GM21515 (cell line): ENCODE data around the gene SHBG.
A peak's percentile ranks its signal among the peaks of the same experiment; 100 is the strongest.
"Not testable (repeated sequence)": the region's sequence is repeated elsewhere in the genome, so short reads cannot be mapped to it uniquely, and the experiment has no call there.

Experiments used
- ATAC-seq: cut with Tn5 transposase; IDR thresholded peaks from one replicate; pipeline ENCODE4 v1.9.1; 2021; ENCODE audit not compliant: unreplicated experiment

The SHBG gene

GRCh38 chr17:7629939-7630571 lies at the start of gene SHBG:
SHBG (plus strand) TSS chr17:7630135; CDS start chr17:7630173, 38 bp downstream.
- ATAC-seq, result no peak

- no peak for ATAC-seq
Measured at GRCh38 chr17:7580604-7581575, 49.0 kb upstream of the SHBG start.

GRCh38 chr17:7582396-7583252 lies 47.3 kb upstream of the SHBG start:
- ATAC-seq, result no peak

GRCh38 chr17:7583253-7584109 lies 46.5 kb upstream of the SHBG start, which contains the start of gene MPDU1:
MPDU1 (plus strand) TSS chr17:7583852; CDS start chr17:7583863, 11 bp downstream.
- ATAC-seq, result peak; percentile 50

- no peak for ATAC-seq
Measured at GRCh38 chr17:7586673-7587419, 43.1 kb upstream of the SHBG start.

GRCh38 chr17:7587420-7588151 lies 42.3 kb upstream of the SHBG start:
- no peak for ATAC-seq

- no peak for ATAC-seq
Measured at GRCh38 chr17:7588553-7589203, 41.3 kb upstream of the SHBG start.

GRCh38 chr17:7589204-7589868 lies 40.6 kb upstream of the SHBG start:
- no peak for ATAC-seq

GRCh38 chr17:7589891-7590691 lies 39.8 kb upstream of the SHBG start, which contains the start of gene SOX15:
SOX15 (minus strand) TSS chr17:7590094; CDS start chr17:7589676, 418 bp downstream.
- no peak for ATAC-seq

GRCh38 chr17:7590743-7591142 lies 39.2 kb upstream of the SHBG start:
- ATAC-seq, result no peak

GRCh38 chr17:7591596-7591995 lies 38.3 kb upstream of the SHBG start:
- ATAC-seq, result no peak

- ATAC-seq, result no peak
Measured at GRCh38 chr17:7592422-7593021, 37.4 kb upstream of the SHBG start.

GRCh38 chr17:7593296-7593695 lies 36.6 kb upstream of the SHBG start:
- no peak for ATAC-seq

- ATAC-seq, result not testable (repeated sequence)
Measured at GRCh38 chr17:7597561-7597960, 32.4 kb upstream of the SHBG start.

- no peak for ATAC-seq
Measured at GRCh38 chr17:7606280-7606679, 23.7 kb upstream of the SHBG start.

- ATAC-seq, result no peak
Measured at GRCh38 chr17:7610641-7611040, 19.3 kb upstream of the SHBG start.
